GM21619 (cell line): ENCODE measurements around the gene CD22.
"Not testable (repeated sequence)": the region's sequence is repeated elsewhere in the genome, so short reads cannot be mapped to it uniquely, and the experiment has no call there.

Source experiments
- ATAC-seq: cut with Tn5 transposase; IDR thresholded peaks from one replicate; pipeline ENCODE4 v1.9.1; 2021; ENCODE audit not compliant: unreplicated experiment

The CD22 gene

DNA sequence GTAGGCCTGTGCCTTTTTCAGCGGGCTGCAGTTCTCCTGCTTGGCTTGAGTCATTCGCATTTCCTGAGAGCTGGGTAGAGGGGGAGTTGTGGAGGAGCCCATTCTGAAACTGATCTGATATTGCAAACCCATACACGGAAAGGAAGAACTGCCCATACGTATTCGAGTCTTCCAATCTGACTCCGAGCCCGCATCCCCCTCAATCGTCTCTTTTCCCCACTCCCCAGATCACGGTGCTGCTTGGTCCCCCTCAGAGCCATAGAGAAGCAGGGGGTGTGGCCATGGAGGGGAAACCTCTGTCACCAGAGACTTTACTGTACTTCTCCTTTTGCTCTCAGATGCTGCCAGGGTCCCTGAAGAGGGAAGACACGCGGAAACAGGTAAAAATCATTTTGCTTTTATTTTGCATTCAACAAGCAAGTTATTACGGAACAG lies at the start of gene CD22:
CD22 (plus strand) TSS at position 337 of the 435 bp plus-strand sequence. CDS start 2,854 bp downstream, outside the sequence.
- ATAC-seq: no peak

DNA sequence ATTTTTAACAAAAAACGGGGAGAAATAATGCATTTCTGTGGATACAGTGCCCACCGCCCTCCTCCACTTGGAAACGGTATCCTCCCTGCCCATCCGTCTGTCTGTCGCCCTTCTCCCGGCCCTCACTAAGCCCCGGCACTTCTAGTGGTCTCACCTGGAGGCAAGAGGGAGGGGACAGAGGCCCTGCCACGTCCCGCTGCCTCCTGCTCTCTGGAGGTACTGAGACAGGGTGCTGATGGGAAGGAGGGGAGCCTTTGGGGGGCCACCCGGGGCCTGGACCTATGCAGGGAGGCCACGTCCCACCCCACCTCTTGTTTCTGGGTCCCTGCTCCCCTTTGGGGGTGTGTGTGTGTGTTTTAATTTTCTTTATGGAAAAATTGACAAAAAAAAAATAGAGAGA lies 49.6 kb upstream of the CD22 start:
- no peak for ATAC-seq

DNA sequence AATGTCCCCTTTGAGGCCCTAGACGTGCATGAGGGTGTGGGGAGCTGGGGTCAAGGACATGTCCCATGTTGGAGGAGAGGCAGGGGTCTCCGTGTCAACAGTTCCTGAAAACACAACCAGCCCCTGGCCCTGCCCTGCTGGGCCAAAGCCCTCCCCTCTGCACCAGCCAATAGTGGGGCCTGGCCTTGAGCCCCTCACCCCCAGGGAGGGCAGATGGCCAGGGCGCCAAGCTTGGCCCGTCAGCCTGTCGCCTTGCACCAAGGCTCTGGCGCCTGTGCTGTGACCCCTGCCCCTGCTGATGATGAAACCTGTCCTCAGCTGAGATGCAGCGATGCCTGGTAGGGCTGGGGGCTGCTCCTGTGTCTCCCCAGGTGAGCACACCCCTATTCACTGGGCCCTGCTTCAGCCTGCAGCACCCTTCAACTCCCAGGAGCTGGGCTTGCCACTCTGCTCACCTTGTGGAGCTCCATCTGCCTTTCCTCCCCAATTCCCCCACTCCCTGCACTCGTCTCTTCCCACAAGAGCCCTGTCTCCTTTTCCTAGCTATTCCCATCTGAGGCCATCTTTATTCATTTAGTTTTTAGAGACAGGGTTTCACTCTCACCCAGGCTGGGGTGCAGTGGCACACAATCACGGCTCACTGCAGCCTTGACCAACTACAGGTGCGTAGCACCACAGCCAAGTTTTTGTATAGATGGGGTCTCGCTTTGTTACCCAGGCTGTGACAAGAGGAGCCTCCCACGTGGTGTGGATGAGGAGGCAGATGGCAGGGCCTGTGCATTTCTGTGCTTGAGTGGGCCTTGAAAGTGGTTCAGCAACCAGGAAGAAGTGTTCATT lies 48.8 kb upstream of the CD22 start:
- no peak for ATAC-seq

DNA sequence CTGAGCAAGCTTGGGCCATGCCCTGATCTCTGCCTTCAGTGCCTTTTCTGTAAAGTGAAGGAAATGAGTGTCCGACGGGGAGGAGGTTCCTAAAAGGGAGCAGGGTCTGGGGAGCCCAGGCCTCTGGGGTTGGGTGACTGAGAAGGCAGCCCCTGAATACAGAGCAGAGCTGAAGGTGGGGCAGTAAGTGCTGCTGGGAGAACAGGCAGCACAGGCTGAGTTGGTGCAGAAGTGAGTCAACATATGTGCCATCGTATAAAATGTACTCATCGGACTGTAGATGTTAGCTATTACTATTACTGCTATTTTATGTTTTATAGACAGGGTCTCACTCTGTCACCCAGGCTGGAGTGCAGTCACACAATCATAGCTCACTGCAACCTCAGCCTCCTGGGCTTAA lies 47.7 kb upstream of the CD22 start:
- no peak for ATAC-seq

DNA sequence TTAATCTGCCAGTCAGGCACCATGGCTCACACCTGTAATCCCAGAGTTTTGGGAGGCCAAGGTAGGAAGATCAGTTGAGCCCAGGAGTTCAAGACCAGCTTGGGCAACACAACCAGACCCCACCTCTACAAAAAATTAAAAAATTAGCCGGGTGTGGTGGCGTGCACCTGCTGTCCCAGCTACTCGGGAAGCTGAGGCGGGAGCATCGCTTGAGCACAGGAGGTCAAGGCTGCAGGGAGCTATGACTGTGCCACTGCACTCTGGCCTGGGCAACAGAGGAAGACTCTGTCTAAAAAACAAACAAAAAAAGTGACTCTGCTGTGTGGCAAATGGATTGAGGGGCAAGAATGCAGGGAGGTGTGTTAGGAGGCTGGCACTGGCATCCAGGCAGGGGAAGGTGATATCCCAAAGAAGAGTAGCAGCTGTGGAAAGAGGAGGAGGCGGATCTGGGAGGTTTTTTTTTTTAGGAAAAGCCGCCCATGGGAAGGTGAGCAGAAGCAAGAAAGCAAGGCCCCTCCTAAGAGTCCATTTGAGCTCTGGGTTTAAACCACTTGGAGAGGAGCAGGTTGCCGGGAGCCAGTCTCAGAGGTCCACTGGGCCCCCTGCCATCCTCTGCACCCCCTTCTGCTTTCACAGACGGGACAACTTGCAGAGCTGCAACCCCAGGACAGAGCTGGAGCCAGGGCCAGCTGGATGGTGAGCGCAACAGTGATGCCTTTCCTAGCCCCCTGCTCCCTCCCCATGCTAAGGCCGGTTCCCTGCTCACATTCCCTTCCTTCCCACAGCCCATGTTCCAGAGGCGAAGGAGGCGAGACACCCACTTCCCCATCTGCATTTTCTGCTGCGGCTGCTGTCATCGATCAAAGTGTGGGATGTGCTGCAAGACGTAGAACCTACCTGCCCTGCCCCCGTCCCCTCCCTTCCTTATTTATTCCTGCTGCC lies 44.6 kb upstream of the CD22 start:
- no peak for ATAC-seq

DNA sequence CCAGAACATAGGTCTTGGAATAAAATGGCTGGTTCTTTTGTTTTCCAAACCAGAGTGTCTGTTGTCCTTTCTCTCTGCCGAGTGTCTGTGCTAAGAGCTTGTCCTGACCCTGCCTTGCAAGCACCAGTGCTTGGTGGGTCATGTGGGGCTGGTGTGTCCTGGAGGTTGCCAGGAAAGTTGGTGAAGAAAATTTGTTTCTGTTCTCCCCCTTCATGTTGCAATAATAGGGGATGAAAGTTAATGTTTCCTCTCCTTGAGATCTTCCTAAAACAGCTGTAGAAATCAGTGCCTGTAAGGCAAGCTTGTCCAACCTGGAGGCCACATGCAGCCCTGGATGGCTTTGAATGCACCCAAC lies 43.9 kb upstream of the CD22 start:
- ATAC-seq: no peak

DNA sequence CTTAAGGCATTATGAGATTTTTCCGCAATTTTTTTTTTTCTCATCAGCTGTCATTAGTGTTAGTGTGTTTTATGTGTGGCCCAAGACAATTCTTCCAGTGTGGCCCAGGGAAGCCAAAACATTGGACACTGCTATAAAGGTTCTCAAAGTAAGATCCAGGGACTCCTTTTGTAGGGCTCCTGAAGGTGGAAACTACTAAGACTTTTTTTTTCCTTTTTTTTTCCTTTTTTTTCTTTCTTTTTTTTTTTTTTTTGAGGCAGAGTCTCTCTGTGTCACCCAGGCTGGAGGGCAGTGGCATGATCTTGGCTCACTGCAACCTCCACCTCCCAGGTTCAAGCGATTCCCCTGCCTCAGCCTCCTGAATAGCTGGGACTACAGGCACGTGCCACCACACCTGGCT lies 43.5 kb upstream of the CD22 start:
- not testable (repeated sequence) for ATAC-seq

DNA sequence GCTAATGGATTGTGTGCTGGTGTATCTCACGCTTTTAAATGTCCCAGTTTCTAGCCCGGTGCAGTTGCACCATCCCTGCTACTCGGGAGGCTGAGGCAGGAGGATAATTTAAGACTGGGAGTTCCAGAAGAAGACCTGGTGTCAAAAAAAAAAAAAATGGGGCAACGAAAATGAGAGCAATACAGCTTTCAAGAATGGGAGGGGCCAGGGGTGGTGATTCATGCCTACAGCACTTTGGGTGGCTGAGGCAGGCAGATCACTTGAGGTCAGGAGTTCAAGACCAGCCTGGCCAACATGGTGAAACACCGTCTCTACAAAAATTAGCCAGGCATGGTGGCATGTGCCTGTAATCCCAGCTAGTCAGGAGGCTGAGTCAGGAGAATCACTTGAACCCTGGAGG lies 42.9 kb upstream of the CD22 start:
- ATAC-seq: not testable (repeated sequence)

DNA sequence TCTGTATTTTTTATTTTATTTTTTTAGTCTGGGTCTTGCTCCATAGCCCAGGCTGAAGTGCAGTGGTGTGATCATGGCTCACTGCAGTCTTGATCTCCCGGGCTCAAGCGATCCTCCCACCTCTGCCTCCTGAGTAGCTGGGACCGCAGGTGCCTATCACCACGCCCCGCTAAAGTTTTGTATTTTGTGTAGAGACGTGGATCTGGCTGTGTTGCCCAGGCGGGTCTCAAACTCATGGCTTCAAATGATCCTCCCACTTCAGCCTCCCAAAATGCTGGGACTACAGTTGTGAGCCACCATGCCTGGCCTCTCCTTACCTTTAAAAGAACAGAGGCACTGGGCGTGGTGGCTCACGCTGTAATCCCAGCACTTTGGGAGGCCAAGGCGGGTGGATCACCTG lies 41.3 kb upstream of the CD22 start:
- no peak for ATAC-seq

DNA sequence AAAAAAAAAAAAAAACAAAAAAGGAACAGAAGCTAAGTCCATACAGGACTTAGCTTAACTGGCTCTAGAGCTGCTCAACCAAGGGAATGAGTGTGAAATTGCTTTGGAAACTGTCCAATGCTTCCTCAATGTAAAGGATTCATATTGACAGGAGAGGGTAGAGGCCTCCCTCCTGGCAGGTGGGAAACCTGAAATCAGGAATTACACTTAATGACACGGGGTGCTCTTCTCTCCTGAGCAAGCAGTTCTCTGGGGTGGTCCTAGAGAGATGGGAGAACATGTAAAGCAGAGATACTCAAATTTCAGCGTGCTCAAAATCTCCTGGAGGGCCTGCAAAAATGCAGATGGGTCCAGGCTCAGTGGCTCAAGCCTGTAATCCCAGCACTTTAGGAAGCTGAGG lies 40.7 kb upstream of the CD22 start:
- ATAC-seq: no peak

DNA sequence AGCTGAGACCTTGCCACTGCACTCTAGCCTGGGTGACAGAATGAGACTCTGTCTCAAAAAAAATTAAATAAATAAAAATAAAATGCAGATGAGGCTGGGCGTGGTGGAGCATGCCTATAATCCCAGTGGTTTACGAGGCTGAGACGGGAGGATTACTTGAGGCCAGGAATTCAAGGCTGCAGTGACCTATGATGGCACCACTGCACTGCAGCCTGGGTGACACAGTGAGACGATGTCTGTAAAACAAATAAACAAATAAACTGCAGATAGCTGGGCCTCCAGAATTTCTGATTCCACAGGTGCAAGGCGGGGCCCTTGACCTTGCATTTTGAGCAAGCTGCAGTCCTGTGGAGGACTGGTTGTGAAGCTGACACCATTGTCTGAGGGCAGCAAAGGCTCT lies 40.1 kb upstream of the CD22 start:
- no peak for ATAC-seq

DNA sequence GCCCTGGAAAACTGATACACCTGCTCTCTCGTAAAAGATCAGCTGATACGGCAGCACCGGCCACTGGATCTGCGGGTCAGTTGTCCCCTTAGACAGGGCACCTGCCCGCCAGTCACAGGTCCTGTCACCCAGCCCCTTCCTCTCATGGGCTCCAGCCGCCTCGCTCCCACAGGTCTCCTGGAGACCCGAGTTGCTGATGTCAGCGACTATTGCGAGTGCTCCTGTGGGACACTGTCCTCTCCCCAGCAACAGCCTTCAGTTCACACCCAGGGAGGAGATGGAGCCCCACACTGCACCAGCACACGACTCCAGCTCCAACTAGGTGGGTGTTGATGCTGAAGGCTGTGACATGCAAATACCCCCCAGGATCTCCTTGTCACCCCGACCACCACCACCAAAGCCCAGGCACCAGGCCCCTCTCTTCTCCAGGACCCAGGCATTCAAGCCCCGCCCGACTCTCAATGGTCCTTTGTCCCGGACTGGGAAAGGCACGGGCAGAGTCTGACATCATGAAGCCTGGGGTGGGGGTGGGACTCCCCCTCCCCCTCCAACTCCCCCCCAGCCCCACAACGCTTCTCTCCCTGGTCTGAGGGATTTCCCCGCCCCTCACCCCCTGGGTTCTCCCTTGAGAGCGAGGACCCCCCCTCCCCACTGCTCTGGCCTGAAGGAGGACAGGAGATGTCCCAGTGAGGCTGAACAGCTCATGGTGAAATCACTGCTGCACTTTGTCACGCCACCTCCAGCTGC lies 38.4 kb upstream of the CD22 start:
- no peak for ATAC-seq

DNA sequence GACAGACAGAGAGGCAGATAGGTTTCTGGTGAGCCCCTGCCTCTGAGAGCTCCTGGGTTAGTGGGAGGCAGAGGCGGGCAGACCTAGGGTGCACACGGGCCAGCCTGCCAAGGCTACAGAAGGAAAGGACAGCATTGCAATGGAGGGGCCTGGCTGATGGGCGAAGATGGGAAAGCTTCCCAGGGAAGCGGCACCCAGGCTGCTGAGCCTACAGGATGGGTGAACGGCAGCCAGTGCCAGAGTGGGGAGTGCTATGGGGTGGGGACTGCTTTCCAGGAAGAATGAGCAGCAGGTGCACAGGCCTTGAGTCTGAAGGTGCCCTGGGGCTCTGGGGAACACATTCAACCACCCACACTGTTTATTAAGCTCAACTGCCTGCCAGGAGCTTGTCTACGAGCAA lies 37.7 kb upstream of the CD22 start:
- no peak for ATAC-seq

DNA sequence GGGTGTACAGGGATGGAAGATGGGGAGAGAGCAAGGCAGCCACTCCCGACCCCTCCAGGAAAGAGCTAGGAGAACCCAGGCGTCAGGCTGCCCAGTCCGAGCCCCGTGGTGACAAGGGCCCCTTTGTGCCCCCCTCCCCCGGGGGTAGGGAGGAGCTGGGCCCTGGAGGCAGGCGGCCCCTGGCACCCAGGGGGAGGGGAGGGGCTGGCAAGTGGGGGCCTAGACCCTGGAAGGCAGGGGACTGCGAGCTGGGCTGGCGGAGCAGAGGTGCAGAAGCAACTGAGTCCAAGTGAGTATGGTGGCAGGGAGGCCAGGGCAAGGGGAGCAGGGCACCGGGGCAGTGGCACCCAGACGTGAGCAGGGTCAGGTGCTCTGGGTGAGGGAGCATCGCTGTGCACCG lies 37.1 kb upstream of the CD22 start, which contains the start of gene MAG:
MAG (plus strand) TSS at position 246 of the 400 bp plus-strand sequence. CDS start 3,248 bp downstream, outside the sequence.
- no peak for ATAC-seq

DNA sequence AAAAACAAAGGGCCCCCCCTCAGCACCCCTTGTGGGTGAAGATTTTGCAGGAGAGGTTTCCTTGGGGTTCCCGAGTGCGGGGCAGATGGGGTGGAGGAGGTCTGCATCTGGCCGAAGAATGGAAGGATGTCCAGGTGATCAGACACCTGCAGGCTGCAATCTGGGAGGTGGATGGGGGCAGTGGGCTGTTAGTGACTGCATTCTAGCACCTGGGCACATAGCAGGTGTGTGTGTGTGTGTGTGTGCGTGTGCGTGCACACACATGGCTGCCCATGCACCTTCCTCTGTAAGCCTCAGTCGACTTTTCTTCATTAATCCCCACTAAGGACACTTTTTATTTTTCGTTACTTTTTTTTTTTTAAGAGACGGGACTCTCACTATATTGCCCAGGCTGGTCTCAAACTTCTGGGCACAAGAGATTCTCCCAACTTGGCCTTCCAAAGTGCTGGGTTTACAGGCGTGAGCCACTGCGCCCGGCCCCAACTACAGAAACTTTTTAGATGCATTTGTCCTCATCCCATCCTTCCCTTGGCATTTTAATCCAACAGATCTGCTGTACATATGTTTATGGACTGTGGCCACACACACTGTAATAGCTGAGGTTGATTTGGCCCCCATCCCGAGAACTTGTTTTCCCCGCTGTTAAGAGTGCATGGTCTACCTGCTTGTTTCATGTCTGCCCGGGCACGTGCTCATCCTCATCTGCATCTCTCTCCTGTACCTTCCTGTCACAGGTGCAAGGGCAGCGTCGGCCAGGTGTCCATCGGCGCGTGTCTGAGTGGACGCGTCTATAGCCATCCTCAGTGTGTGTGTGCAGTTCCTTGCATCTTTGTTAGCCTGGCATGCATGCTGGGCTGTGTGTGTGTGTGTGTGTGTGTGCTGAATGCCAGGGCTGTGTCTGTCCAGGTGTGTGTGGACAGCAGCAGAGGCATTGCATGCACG lies 36.3 kb upstream of the CD22 start:
- no peak for ATAC-seq

DNA sequence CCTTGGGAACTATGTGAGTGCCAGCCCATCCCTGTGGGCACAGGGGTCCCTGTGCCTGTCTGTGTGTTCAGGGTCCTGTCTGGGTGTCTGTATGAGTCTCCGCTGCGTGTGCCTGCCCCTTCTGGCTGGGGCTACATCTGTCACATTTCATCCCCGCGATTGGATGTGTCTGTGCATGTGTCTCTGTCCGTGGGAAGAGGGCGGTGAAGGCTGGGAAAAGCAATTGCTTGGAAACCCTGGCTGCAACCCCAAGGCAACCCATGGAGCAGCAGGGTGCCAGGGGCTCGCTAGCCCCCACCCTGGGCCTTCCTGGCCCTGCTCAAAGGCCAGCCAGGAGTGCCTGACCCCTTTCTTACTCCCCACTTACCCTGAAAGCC lies 35.6 kb upstream of the CD22 start:
- ATAC-seq: no peak

DNA sequence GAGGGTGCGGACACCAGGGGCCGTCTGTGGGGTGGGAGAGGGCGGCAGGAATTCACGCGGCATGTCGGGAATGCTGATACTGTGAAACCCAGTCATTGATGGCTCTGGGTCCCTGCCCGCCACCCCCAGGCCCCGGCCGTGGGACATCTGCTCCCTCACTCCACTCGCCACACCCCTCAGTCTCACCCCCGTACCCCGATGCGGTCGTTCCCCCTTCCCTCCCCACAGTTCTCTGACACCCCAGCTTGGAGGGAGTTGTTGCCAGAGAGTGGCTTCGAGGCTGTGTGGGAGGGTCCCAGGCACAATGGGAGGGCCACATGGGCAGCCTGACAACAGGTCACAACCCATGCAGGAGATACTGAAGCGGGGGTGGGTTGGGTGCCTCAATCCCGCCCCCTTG lies 35.2 kb upstream of the CD22 start:
- ATAC-seq: no peak

DNA sequence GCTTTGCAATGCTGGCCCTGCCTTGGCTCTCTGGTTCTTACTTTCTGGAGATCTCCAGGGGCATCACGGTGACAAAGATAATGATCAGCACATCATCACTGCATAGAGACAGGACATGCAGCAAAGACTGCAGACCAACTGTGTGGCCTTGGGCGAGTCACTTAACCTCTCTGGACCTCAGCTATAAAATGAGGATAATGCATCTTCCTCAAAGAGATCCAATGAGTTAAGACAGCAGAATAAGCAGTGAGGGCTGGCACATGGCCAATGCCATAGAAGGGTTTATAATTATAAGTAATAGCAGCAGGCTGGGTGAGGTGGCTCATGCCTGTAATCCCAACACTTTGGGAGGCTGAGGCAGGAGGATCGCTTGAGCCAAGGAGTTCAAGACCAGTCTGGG lies 34.7 kb upstream of the CD22 start:
- no peak for ATAC-seq

DNA sequence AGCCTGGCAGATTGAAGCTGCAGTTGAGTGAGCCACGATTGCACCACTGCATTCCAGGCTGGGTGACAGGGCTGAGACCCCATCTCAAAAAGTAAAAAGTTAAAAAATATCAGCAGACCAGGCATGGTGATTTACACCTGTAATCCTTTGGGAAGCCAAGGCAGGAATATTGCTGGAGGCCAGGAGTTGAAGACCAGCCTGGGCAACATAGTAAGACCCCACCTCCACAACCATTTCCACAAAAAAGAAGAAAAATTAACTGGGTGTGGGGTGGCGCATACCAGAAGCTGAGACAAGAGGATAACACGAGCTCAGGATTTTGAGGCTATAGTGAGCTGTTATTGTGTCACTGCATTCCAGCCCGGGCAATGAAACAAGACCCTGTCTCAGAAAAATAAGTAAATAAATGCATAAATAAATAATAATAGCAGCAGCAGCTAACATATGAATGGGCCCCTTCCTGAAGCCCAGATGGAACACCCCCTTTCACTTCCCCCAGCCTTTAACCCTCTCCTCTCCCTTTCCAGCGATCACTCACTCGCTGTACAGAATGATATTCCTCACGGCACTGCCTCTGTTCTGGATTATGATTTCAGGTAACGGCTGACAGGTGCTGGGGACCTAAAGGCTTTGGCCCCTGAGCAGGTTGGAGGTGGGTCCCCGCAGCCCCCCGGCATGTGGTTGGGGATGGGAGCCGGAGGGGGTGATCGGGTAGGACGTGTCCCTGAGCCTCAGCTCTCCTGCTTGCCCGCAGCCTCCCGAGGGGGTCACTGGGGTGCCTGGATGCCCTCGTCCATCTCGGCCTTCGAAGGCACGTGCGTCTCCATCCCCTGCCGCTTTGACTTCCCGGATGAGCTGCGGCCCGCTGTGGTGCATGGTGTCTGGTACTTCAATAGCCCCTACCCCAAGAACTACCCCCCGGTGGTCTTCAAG lies 33.9 kb upstream of the CD22 start:
- no peak for ATAC-seq
